RKO (cell line): ENCODE results near the gene C6orf47.
A peak's percentile ranks its signal among the peaks of the same experiment; 100 is the strongest.
"Not testable (repeated sequence)": the region's sequence is repeated elsewhere in the genome, so short reads cannot be mapped to it uniquely, and the experiment has no call there.

Experiments used
- DNase-seq: peaks from one replicate; pipeline ENCODE4 v3.0.0-alpha.2; 2016; ENCODE audit warnings: low spot score

Gene C6orf47

GRCh38 chr6:31660381-31661261 lies at the start of gene C6orf47:
TSS of gene C6orf47 (minus strand) at chr6:31660778. CDS start at chr6:31659947, 831 bp downstream.
- peak; percentile 91 for DNase-seq

GRCh38 chr6:31709157-31709556 lies 48.6 kb upstream of the C6orf47 start:
- DNase-seq = not testable (repeated sequence)

GRCh38 chr6:31708224-31708623 lies 47.6 kb upstream of the C6orf47 start:
- no peak for DNase-seq

GRCh38 chr6:31707701-31708100 lies 47.1 kb upstream of the C6orf47 start:
- no peak for DNase-seq

GRCh38 chr6:31706599-31706998 lies 46.0 kb upstream of the C6orf47 start, which contains the start of gene LY6G6F:
TSS of gene LY6G6F (plus strand) at chr6:31706866. CDS start at chr6:31706907, 41 bp downstream.
- DNase-seq = no peak

GRCh38 chr6:31705931-31706330 lies 45.4 kb upstream of the C6orf47 start:
- no peak for DNase-seq

GRCh38 chr6:31702819-31703716 lies 42.5 kb upstream of the C6orf47 start, which contains the start of gene ABHD16A:
TSS of gene ABHD16A (minus strand) at chr6:31703324. CDS start at chr6:31703281, 43 bp downstream.
- DNase-seq = peak; percentile 98

- peak; percentile 16 for DNase-seq
These were observed 41.8 kb upstream of the C6orf47 start for GRCh38 chr6:31702405-31702818.

GRCh38 chr6:31701666-31702404 lies 41.3 kb upstream of the C6orf47 start:
- no peak for DNase-seq

GRCh38 chr6:31700740-31701401 lies 40.3 kb upstream of the C6orf47 start:
- DNase-seq = no peak

- no peak for DNase-seq
These were observed 37.0 kb upstream of the C6orf47 start for GRCh38 chr6:31697555-31697954.

GRCh38 chr6:31693535-31693934 lies 33.0 kb upstream of the C6orf47 start:
- DNase-seq = no peak

GRCh38 chr6:31692886-31693285 lies 32.3 kb upstream of the C6orf47 start:
- DNase-seq = no peak

- no peak for DNase-seq
These were observed 31.8 kb upstream of the C6orf47 start for GRCh38 chr6:31692353-31692752.

- no peak for DNase-seq
These were observed 31.1 kb upstream of the C6orf47 start for GRCh38 chr6:31691564-31692108.

GRCh38 chr6:31691078-31691463 lies 30.5 kb upstream of the C6orf47 start:
- DNase-seq = no peak

- DNase-seq = no peak
These were observed 29.9 kb upstream of the C6orf47 start for GRCh38 chr6:31690231-31691077.

GRCh38 chr6:31689249-31690110 lies 28.9 kb upstream of the C6orf47 start:
- DNase-seq = no peak
